ENCODE measurements around the gene ADGRG7. TPM values are rescaled to one million over a fixed set of nuclear protein-coding genes. Genes with fewer than 3 reads are reported as not detected.
"Not testable (repeated sequence)": the region's sequence is repeated elsewhere in the genome, so short reads cannot be mapped to it uniquely, and the experiment has no call there.

The ADGRG7 gene
- polyA plus RNA-seq, 4 donors = 25.9 to 90.1 (median 48.2) TPM

- Histone ChIP-seq H3K27me3 (ENCODE audit: control insufficient read depth in 3 of 3, insufficient read depth in 3 of 3, low read length in 3 of 3) (no peaks in the 10 kb centered on the region), H3K9me3 (ENCODE audit: control insufficient read depth in 2 of 2, insufficient read depth in 1 of 2, low read depth in 1 of 2, low read length in 1 of 2) (no peaks in the 10 kb centered on the region), H3K4me1 (ENCODE audit: control insufficient read depth in 3 of 3, insufficient read depth in 2 of 3, low read depth in 1 of 3, low read length in 2 of 3) (no peaks in the 10 kb centered on the region), H3K36me3 (ENCODE audit: control insufficient read depth in 3 of 3, insufficient read depth in 2 of 3, low read depth in 1 of 3, low read length in 3 of 3) (no peaks in the 10 kb centered on the region), H3K27ac (ENCODE audit: low read depth in 1 of 3, low read length in 2 of 3) (no peak overlapping the region), H3K4me3 (ENCODE audit: low read depth in 1 of 3, low read length in 3 of 3) (no peak overlapping the region)
- no peak for FAIRE-seq
- DNase-seq = no peak
- 90 to 92% (median 91%) methylated on average over 6 of the region's 6 CpGs for WGBS, 3 donors
Observed at GRCh38 chr3:100575704-100576103, 33.7 kb upstream of the ADGRG7 start.

GRCh38 chr3:100577382-100578008 lies 31.9 kb upstream of the ADGRG7 start:
- no peaks in the 10 kb centered on the region for H3K36me3 ChIP-seq (ENCODE audit: control insufficient read depth in 3 of 3, insufficient read depth in 2 of 3, low read depth in 1 of 3, low read length in 3 of 3)
- FAIRE-seq (no peak), DNase-seq (no peak)
- H3K9me3 ChIP-seq (ENCODE audit: control insufficient read depth in 2 of 2, insufficient read depth in 1 of 2, low read depth in 1 of 2, low read length in 1 of 2) = no peaks in the 10 kb centered on the region
- H3K27me3 ChIP-seq (ENCODE audit: control insufficient read depth in 3 of 3, insufficient read depth in 3 of 3, low read length in 3 of 3) = no peaks in the 10 kb centered on the region
- no peak overlapping the region for H3K4me3 ChIP-seq (ENCODE audit: low read depth in 1 of 3, low read length in 3 of 3)
- H3K4me1 ChIP-seq (ENCODE audit: control insufficient read depth in 3 of 3, insufficient read depth in 2 of 3, low read depth in 1 of 3, low read length in 2 of 3) = no peaks in the 10 kb centered on the region
- H3K27ac ChIP-seq (ENCODE audit: low read depth in 1 of 3, low read length in 2 of 3) = no peak overlapping the region
- WGBS, 3 donors = 56 to 75% (median 67%) methylated on average over 1 of the region's 1 CpG

GRCh38 chr3:100578646-100579045 lies 30.8 kb upstream of the ADGRG7 start:
- H3K27me3 ChIP-seq (ENCODE audit: control insufficient read depth in 3 of 3, insufficient read depth in 3 of 3, low read length in 3 of 3) = no peaks in the 10 kb centered on the region
- no peak overlapping the region for H3K27ac ChIP-seq (ENCODE audit: low read depth in 1 of 3, low read length in 2 of 3)
- no peaks in the 10 kb centered on the region for H3K9me3 ChIP-seq (ENCODE audit: control insufficient read depth in 2 of 2, insufficient read depth in 1 of 2, low read depth in 1 of 2, low read length in 1 of 2)
- DNase-seq = peak in 1 of 2 donors; percentile 81
- H3K4me1 ChIP-seq (ENCODE audit: control insufficient read depth in 3 of 3, insufficient read depth in 2 of 3, low read depth in 1 of 3, low read length in 2 of 3) = no peaks in the 10 kb centered on the region
- no peak overlapping the region for H3K4me3 ChIP-seq (ENCODE audit: low read depth in 1 of 3, low read length in 3 of 3)
- peak; percentile 23 for FAIRE-seq
- no peaks in the 10 kb centered on the region for H3K36me3 ChIP-seq (ENCODE audit: control insufficient read depth in 3 of 3, insufficient read depth in 2 of 3, low read depth in 1 of 3, low read length in 3 of 3)

- 13 to 48% (median 14%) methylated on average over 2 of the region's 2 CpGs for WGBS, 3 donors
- H3K4me3 ChIP-seq (ENCODE audit: low read depth in 1 of 3, low read length in 3 of 3) = no peak overlapping the region
- H3K9me3 ChIP-seq (ENCODE audit: control insufficient read depth in 2 of 2, insufficient read depth in 1 of 2, low read depth in 1 of 2, low read length in 1 of 2) = peaks cover 0 to 2% of the 10 kb centered on the region in 2 donors
- DNase-seq (no peak), FAIRE-seq (no peak)
- no peaks in the 10 kb centered on the region for H3K4me1 ChIP-seq (ENCODE audit: control insufficient read depth in 3 of 3, insufficient read depth in 2 of 3, low read depth in 1 of 3, low read length in 2 of 3)
- no peak overlapping the region for H3K27ac ChIP-seq (ENCODE audit: low read depth in 1 of 3, low read length in 2 of 3)
- H3K27me3 ChIP-seq (ENCODE audit: control insufficient read depth in 3 of 3, insufficient read depth in 3 of 3, low read length in 3 of 3) = no peaks in the 10 kb centered on the region
- H3K36me3 ChIP-seq (ENCODE audit: control insufficient read depth in 3 of 3, insufficient read depth in 2 of 3, low read depth in 1 of 3, low read length in 3 of 3) = no peaks in the 10 kb centered on the region
Observed at GRCh38 chr3:100580147-100580546, 29.3 kb upstream of the ADGRG7 start.

GRCh38 chr3:100581650-100582049 lies 27.8 kb upstream of the ADGRG7 start:
- no peaks in the 10 kb centered on the region for H3K27me3 ChIP-seq (ENCODE audit: control insufficient read depth in 3 of 3, insufficient read depth in 3 of 3, low read length in 3 of 3)
- H3K4me3 ChIP-seq (ENCODE audit: low read depth in 1 of 3, low read length in 3 of 3) = no peak overlapping the region
- H3K9me3 ChIP-seq (ENCODE audit: control insufficient read depth in 2 of 2, insufficient read depth in 1 of 2, low read depth in 1 of 2, low read length in 1 of 2) = peaks cover 0 to 4% of the 10 kb centered on the region in 2 donors
- FAIRE-seq (no peak), DNase-seq (no peak)
- H3K36me3 ChIP-seq (ENCODE audit: control insufficient read depth in 3 of 3, insufficient read depth in 2 of 3, low read depth in 1 of 3, low read length in 3 of 3) = no peaks in the 10 kb centered on the region
- no peak overlapping the region for H3K27ac ChIP-seq (ENCODE audit: low read depth in 1 of 3, low read length in 2 of 3)
- 24 to 68% (median 33%) methylated on average over 1 of the region's 1 CpG for WGBS, 3 donors
- H3K4me1 ChIP-seq (ENCODE audit: control insufficient read depth in 3 of 3, insufficient read depth in 2 of 3, low read depth in 1 of 3, low read length in 2 of 3) = no peaks in the 10 kb centered on the region

- H3K4me3 ChIP-seq (ENCODE audit: low read depth in 1 of 3, low read length in 3 of 3); H3K4me1 ChIP-seq (ENCODE audit: control insufficient read depth in 3 of 3, insufficient read depth in 2 of 3, low read depth in 1 of 3, low read length in 2 of 3); H3K36me3 ChIP-seq (ENCODE audit: control insufficient read depth in 3 of 3, insufficient read depth in 2 of 3, low read depth in 1 of 3, low read length in 3 of 3); H3K9me3 ChIP-seq (ENCODE audit: control insufficient read depth in 2 of 2, insufficient read depth in 1 of 2, low read depth in 1 of 2, low read length in 1 of 2); FAIRE-seq; H3K27me3 ChIP-seq (ENCODE audit: control insufficient read depth in 3 of 3, insufficient read depth in 3 of 3, low read length in 3 of 3); DNase-seq; H3K27ac ChIP-seq (ENCODE audit: low read depth in 1 of 3, low read length in 2 of 3): not testable (repeated sequence)
- WGBS, 3 donors = 93 to 94% (median 94%) methylated on average over 10 of the region's 10 CpGs
Observed at GRCh38 chr3:100582157-100582556, 27.2 kb upstream of the ADGRG7 start.

- DNase-seq (no peak), FAIRE-seq (no peak)
- WGBS, 3 donors = 91 to 92% (median 91%) methylated on average over 3 of the region's 3 CpGs
Observed at GRCh38 chr3:100584101-100584660, 25.2 kb upstream of the ADGRG7 start.

GRCh38 chr3:100586832-100587231 lies 22.6 kb upstream of the ADGRG7 start:
- FAIRE-seq (no peak), DNase-seq (no peak)
- H3K27me3 ChIP-seq (ENCODE audit: control insufficient read depth in 3 of 3, insufficient read depth in 3 of 3, low read length in 3 of 3) = no peaks in the 10 kb centered on the region
- H3K36me3 ChIP-seq (ENCODE audit: control insufficient read depth in 3 of 3, insufficient read depth in 2 of 3, low read depth in 1 of 3, low read length in 3 of 3) = no peaks in the 10 kb centered on the region
- no peak overlapping the region for H3K4me3 ChIP-seq (ENCODE audit: low read depth in 1 of 3, low read length in 3 of 3)
- peaks cover 0 to 17% (median 0%) of the 10 kb centered on the region in 3 donors for H3K4me1 ChIP-seq (ENCODE audit: control insufficient read depth in 3 of 3, insufficient read depth in 2 of 3, low read depth in 1 of 3, low read length in 2 of 3)
- H3K27ac ChIP-seq (ENCODE audit: low read depth in 1 of 3, low read length in 2 of 3) = no peak overlapping the region
- WGBS, 3 donors = 86 to 93% (median 89%) methylated on average over 3 of the region's 3 CpGs
- peaks cover 0 to 10% of the 10 kb centered on the region in 2 donors for H3K9me3 ChIP-seq (ENCODE audit: control insufficient read depth in 2 of 2, insufficient read depth in 1 of 2, low read depth in 1 of 2, low read length in 1 of 2)

More at GRCh38 chr3:100584101-100584660, 25.2 kb upstream of the ADGRG7 start:
- peaks cover 0 to 10% of the 10 kb centered on the region in 2 donors for H3K9me3 ChIP-seq (ENCODE audit: control insufficient read depth in 2 of 2, insufficient read depth in 1 of 2, low read depth in 1 of 2, low read length in 1 of 2)
- H3K4me3 ChIP-seq (ENCODE audit: low read depth in 1 of 3, low read length in 3 of 3) = no peak overlapping the region
- H3K4me1 ChIP-seq (ENCODE audit: control insufficient read depth in 3 of 3, insufficient read depth in 2 of 3, low read depth in 1 of 3, low read length in 2 of 3) = no peaks in the 10 kb centered on the region
- H3K27ac ChIP-seq (ENCODE audit: low read depth in 1 of 3, low read length in 2 of 3) = no peak overlapping the region
- H3K27me3 ChIP-seq (ENCODE audit: control insufficient read depth in 3 of 3, insufficient read depth in 3 of 3, low read length in 3 of 3) = no peaks in the 10 kb centered on the region
- H3K36me3 ChIP-seq (ENCODE audit: control insufficient read depth in 3 of 3, insufficient read depth in 2 of 3, low read depth in 1 of 3, low read length in 3 of 3) = no peaks in the 10 kb centered on the region

- Histone ChIP-seq H3K4me3 (ENCODE audit: low read depth in 1 of 3, low read length in 3 of 3) (no peak overlapping the region), H3K27ac (ENCODE audit: low read depth in 1 of 3, low read length in 2 of 3) (no peak overlapping the region), H3K9me3 (ENCODE audit: control insufficient read depth in 2 of 2, insufficient read depth in 1 of 2, low read depth in 1 of 2, low read length in 1 of 2) (peaks cover 0 to 10% of the 10 kb centered on the region in 2 donors), H3K36me3 (ENCODE audit: control insufficient read depth in 3 of 3, insufficient read depth in 2 of 3, low read depth in 1 of 3, low read length in 3 of 3) (no peaks in the 10 kb centered on the region), H3K27me3 (ENCODE audit: control insufficient read depth in 3 of 3, insufficient read depth in 3 of 3, low read length in 3 of 3) (no peaks in the 10 kb centered on the region), H3K4me1 (ENCODE audit: control insufficient read depth in 3 of 3, insufficient read depth in 2 of 3, low read depth in 1 of 3, low read length in 2 of 3) (peaks cover 0 to 27% (median 0%) of the 10 kb centered on the region in 3 donors)
- 73 to 91% (median 85%) methylated on average over 1 of the region's 1 CpG for WGBS, 3 donors
- DNase-seq (no peak), FAIRE-seq (no peak)
Observed at GRCh38 chr3:100588251-100588650, 21.1 kb upstream of the ADGRG7 start.
